ENCODE data around the gene PGPEP1.

DNA sequence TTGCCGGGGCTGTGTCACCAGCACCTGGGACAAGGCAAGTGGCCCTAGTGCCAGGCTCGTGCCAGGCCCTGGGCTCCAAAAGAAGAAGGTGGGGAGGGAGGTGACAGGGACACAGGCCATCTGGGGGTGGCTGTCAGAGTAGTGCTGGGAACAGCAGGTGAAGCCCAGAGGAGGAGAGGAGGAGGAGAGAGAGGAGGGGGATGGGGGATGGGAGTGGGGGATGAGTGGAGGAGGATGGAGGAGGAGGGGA, 36.3 kb upstream of the PGPEP1 start:
- TF ChIP-seq CTCF (IDR thresholded peaks at IDR 0.05 in 2 of 3, conservative IDR thresholded peaks at IDR 0.05 in 1 of 3; ENCODE audit: control insufficient read depth in 2 of 3, extremely low read depth in 1 of 3, insufficient read depth in 1 of 3, low read depth in 3 of 3, low read length in 3 of 3) (no peak), KAT2A (conservative IDR thresholded peaks at IDR 0.05; ENCODE audit: control insufficient read depth, low read depth, low read length) (no peak), DPF2 (IDR thresholded peaks at IDR 0.05) (no peak), EP300 (IDR thresholded peaks at IDR 0.05; ENCODE audit: borderline replicate concordance in 1 of 2, control insufficient read depth in 1 of 2, low read depth in 2 of 2, low read length in 2 of 2) (no peak), POLR2A (IDR thresholded peaks at IDR 0.05; ENCODE audit: low read depth, low read length) (no peak), TAF1 (IDR thresholded peaks at IDR 0.05; ENCODE audit: borderline replicate concordance, low read depth, low read length) (no peak), ZZZ3 (IDR thresholded peaks at IDR 0.05; ENCODE audit: control insufficient read depth, insufficient read length, low read depth) (no peak), SIN3A (IDR thresholded peaks at IDR 0.05; ENCODE audit: low read depth, low read length) (no peak)
- TF ChIP-seq, protein P1, sequence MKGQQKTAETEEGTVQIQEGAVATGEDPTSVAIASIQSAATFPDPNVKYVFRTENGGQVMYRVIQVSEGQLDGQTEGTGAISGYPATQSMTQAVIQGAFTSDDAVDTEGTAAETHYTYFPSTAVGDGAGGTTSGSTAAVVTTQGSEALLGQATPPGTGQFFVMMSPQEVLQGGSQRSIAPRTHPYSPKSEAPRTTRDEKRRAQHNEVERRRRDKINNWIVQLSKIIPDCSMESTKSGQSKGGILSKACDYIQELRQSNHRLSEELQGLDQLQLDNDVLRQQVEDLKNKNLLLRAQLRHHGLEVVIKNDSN (IDR thresholded peaks at IDR 0.05; ENCODE audit: borderline replicate concordance, extremely low read length, insufficient read depth, low read depth, low read length): no peak
